ENCODE measurements around the gene KLK13.

KLK13 gene, protein sequence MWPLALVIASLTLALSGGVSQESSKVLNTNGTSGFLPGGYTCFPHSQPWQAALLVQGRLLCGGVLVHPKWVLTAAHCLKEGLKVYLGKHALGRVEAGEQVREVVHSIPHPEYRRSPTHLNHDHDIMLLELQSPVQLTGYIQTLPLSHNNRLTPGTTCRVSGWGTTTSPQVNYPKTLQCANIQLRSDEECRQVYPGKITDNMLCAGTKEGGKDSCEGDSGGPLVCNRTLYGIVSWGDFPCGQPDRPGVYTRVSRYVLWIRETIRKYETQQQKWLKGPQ

DNA sequence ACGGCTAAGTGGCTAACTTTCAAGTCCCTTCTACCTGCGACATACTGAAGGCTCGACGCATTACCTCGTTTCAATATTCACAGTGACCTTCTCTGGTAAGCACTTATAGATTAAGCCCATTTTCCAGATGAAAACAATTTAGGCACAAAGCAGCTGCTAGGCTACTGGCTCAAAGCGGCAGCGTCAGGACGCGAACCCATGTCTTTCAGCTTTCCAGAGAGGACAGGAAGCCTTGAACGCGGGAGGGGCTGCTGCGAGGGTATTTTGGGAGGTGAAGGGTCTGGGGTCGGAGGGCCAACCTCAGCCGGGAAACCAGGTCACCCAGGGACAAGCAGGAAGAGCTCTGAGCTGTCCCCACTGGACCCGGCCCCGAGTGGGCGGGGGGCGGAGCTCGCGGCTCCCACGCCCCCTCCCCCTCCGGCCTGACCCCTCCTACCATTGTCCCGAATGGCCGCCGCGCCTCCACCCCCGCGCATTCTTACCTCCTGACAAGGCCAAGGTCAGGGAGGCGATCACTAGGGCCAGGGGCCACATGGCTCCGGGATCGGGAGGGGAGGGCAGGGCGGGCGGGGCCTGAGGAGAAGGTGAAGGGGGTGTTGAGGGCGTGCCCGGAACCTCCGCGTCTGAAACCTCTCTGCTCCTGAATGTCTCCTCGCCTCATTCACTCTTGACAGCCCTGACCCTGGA lies at the start of gene KLK13:
TSS of gene KLK13 (minus strand) at position 559 of the 687 bp plus-strand sequence. CDS start at position 534, 25 bp downstream.
- peak within 1 kb of the TSS; percentile 47 for H3K4me3 ChIP-seq (ENCODE audit: low read depth, low read length)

DNA sequence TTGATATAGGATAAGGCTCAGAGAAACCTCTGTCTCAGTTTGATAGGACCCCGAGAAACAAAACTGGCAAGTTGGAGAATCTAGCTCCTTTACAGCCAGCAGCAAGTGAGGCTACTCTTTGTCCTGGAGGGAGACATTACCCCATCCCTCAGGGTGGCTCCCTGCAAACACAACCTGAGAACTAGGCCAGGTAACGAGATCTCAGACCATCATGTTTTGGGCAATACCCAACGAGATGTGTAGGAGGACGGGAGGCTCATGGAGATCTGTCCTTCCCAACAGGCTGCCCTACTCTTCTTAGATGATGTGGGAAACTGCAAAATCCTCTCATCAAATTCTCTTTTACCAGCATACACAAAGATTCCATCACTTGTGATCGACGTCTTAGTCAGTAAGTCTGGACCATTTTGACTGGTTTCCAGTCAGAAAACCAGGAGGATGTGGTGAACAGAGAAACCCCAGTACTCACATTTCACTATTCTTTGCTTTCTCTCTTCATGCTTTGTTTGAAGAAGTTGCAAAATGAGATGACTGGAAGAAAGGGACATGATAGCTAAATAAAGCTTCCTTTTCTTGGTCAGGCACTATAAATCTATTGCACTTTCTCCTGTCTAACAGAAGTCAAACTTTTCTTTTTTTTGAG lies 49.3 kb upstream of the KLK13 start:
- no peak overlapping the region for H3K4me3 ChIP-seq (ENCODE audit: low read depth, low read length)

DNA sequence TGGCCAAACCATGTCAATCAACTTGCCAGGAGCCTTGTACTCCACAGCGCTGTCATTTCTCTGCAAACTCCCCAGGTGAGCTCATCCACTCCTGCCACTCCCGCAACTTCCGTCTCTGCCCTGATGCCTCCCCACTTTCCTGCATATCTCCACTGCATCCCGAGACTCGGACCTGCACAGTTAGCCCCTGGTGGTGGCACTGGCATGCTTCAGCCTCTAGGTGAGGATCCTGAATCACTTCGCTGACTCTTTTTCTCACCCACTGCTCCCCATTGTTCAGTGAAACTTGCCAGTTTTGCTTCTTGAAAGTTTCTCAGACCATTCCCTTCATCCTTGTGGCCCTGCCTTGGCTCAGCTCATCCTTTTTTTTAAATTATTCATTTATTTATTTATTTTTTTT lies 46.7 kb upstream of the KLK13 start:
- no peak overlapping the region for H3K4me3 ChIP-seq (ENCODE audit: low read depth, low read length)

DNA sequence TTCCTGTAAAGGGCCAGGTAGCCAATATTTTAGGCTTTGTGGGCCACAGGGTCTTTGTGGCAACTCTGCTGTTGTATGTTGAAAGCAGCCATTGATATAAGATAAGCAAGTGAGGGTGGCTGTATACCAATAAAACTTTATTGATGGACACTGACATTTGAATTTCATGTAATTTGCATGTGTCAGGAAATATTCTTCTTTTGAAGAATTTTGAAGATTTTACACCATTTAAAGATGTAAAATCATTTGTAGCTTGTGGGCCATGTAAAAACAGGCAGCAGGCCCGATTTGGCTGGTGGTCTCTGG lies 45.7 kb upstream of the KLK13 start:
- H3K4me3 ChIP-seq (ENCODE audit: low read depth, low read length) = no peak overlapping the region

DNA sequence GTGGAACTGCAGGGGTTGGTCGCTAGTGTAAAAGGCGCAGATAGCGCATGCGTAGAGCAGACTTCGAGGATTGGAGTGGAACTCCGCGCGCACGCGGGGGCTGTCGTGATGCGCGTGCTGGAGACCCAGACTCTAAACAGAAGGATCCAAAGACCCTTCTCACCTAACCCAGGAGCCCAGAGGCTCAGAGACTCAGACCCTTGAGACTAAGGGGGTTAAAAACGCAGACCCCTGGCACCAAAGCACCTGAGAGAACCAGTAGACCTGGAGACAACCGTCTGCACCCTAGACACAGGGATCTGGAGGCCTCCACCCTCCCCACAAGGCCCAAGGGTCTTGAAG lies 43.9 kb upstream of the KLK13 start:
- H3K4me3 ChIP-seq (ENCODE audit: low read depth, low read length) = peak overlapping the region; percentile 93

DNA sequence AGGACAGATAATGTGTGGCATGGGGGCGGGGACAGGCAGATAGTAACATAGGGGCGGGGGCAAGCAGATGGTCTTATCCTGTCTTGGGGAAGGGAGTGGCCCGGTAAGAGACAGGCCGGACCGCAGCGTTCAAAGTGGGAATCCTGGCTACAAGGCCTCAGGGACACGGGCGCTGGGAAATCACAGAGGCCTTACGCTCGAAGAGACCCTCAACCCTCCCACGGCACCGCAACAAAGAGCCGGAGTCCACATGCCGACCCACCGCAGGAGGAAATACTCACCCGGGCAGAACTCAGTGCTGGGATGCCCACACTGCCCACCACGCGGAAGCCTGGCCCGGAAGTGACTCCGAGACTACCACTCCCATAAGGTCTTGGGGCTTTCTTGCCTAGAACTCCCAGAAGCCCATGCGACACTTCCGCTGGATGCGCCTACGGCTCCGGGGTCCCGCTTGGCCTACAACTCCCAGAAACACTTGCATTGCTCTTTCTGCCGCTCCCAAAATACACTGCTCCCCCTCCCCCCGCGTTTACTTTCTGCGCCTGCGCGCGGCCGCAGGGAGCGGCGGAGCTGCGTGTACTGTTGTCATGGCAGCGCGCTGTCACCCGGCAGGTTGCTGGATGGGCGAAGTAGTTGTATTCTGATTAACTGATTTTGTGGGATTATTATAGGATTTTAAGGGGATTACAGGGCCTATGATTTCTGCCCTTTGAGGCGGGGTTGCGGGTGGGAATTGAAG lies 43.3 kb upstream of the KLK13 start, which contains the start of gene CTU1:
TSS of gene CTU1 (minus strand) at position 344 of the 739 bp plus-strand sequence. CDS start 3,840 bp downstream, outside the sequence.
- peak within 1 kb of the TSS; percentile 93 for H3K4me3 ChIP-seq (ENCODE audit: low read depth, low read length)

DNA sequence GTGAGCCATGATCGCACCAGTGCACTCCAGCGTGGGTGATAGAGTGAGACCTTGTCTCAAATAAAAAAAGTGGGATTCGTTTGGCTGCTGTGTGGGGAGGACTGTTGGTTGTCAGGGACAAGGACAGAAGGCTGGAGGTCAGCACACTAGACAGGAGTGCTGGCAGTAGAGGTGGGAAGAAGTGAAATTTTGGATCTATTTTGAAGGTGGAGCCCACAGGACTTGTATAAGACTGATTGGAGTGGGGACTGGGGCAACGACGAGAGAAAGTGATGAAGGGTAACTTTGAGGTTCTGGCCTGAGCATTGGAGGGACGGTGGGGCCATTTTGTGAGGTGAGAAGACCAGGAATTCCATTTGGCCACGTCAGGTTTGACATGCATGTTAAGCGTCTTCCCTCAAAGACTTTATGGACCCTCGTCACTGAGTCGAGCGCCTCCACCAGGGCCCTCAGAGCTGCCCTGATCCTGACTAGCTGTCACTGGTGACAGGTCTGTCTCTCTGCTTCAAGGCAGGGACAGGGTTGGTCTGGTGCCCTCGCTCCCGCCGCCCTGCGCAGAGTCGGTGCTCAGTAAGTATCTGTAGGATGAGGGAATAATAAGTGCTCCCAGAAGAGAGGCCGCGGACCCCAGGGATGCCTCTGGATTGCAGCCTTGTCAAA lies 42.6 kb upstream of the KLK13 start:
- peak overlapping the region; percentile 93 for H3K4me3 ChIP-seq (ENCODE audit: low read depth, low read length)

DNA sequence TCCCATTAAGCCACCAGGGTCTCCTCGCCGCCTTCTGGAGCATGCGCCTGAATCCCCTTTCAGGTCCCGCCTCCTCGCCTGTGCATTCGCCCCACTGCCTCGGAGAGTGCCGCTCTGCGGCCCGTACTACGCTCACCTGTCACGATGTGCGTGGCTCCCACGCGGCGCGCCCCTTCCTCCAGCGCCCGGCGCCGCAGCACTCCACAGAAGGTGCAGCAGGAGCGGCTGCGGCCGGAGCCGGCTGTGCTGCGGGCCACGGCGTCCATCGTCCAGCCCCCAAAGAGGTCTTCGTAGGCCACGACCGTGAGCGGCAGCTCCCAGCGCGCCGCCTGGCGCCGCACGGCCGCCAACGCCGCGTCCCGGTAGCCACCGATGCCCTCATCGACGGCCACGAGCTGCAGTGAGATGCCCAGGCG lies 39.0 kb upstream of the KLK13 start:
- H3K4me3 ChIP-seq (ENCODE audit: low read depth, low read length) = no peak overlapping the region

DNA sequence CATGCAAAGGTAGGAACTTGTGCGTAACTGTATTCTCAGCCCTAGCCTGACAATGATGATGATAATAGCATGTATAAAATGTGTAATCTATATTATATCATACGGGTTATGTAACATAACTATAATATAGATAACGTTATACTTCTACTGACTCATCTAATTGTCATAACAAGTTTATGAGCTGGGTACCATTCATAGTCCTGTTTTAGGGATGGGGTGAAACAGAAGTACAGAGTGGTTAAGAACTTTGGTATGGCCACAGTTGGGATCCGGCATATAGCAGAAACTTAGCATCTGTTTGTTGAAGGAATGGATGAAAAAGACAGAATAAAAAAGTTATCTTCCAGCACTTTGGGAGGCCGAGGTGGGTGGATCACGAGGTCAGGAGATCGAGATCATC lies 38.1 kb upstream of the KLK13 start:
- no peak overlapping the region for H3K4me3 ChIP-seq (ENCODE audit: low read depth, low read length)

DNA sequence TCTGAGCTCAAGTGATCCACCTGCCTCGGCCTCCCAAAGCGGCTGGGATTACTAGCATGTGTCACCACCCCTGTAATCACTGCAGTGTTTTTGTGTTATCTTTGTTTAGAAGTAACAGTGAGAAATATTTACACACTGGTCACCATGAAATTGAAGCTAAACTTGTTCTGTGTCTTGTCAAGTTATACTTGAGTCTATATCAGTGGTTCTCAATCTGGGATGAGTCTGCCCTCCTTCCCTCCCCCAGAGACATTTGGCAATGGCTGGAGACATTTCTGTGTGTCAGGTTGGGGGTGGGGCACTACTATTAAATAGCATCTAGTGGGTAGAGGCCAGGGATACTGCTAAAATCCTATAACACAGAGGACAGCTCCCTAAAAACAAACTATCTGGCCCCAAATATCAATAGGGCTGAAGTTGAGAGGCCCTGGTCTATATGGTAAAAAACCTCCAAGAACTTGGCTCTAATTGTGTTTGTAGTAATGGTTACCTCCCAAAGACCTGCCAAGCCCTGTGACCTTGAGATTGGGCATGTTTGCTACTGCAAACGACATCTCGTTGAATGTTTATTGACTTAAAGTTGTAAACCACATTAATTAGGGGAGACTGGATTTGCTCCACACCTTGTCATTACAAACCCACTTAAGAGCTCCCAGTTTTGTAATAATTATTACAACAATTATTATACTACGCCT lies 36.4 kb upstream of the KLK13 start:
- no peak overlapping the region for H3K4me3 ChIP-seq (ENCODE audit: low read depth, low read length)

DNA sequence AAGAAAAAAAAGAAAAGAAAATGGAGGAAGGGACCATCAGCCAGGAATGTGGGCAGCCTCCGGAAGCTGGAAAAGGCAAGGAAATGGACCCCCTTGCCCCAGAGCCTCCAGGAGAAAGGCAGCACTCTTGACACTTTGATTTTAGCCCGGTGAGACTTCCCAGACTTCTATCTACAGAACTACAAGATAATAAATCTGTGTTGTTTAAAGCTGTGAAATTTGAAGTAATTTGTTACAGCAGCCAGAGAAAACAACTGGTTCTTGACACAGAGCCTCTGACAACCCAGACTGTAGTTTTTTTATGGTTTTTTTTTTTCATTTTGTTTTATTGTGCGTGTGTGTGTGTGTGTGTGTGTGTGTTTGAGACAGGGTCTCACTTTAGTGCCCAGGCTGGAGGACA lies 35.7 kb upstream of the KLK13 start:
- H3K4me3 ChIP-seq (ENCODE audit: low read depth, low read length) = no peak overlapping the region

DNA sequence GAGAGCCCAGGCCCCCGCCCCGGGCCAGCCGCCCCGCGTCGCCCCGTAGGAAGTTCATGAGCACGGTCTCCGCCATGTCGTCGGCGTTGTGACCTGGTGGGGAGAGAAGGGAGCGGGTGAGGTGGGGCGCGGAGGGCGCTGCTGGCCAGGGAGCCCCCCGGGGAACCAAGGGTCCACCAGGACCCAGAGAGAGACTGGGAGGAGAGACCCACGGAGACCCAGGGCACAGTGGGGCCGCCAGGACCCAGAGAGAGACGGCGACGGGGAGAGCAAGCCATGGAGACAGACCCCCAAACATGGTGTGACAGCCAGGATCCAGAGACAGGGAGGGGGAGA lies 34.1 kb upstream of the KLK13 start:
- no peak overlapping the region for H3K4me3 ChIP-seq (ENCODE audit: low read depth, low read length)

DNA sequence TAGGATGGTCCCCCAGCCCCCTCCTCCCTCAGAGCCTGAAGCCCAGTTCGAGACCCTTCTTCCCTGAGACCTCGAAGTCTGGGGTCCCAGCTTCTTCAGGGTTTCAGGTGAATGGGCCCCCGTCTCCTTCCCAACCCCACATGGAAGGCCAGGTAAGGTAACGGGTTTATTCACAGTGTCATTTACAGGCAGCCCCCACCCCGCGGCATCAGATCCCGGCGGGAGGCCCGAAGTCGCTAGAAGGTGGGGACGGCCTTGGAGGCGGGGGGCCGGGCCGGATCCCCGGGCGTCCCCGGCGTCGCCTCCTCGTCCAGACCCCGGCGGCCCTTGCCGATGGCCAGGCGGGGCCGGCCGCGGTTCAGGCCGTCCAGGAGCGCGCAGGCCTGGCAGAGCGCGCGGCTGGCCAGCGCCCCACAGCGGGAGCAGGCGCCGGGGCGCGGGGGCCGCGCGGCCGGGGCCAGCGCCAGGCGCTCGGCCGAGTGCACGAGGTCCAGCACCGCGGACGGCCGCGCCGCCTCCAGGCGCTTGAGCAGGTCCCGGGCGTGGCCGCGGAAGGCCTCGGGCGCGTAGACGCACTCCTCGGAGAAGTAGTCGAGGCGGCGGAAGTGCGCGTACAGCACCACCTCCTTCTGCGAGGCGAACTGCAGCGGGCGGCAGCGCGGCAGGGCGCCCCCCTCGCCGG lies 33.6 kb upstream of the KLK13 start:
- H3K4me3 ChIP-seq (ENCODE audit: low read depth, low read length) = no peak overlapping the region

DNA sequence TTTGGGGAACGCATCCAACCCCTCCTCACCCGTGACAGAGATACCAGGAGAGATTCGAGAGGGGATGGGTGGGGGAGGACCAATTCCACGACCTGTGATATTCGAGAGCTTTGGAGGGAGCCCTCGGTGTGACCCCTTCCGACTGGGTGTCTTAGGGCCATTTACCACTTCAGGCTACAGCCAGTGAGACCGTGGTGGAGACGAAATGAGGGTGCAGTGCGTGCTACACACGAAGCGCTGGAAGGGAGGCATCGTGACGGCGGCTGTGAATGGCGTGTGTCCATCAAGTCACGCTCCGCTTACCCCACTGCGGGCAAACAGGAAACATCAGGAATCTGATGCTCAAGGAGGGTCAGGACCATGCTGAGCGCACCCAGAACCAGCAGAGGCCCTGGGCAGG lies 32.9 kb upstream of the KLK13 start:
- H3K4me3 ChIP-seq (ENCODE audit: low read depth, low read length) = no peak overlapping the region

DNA sequence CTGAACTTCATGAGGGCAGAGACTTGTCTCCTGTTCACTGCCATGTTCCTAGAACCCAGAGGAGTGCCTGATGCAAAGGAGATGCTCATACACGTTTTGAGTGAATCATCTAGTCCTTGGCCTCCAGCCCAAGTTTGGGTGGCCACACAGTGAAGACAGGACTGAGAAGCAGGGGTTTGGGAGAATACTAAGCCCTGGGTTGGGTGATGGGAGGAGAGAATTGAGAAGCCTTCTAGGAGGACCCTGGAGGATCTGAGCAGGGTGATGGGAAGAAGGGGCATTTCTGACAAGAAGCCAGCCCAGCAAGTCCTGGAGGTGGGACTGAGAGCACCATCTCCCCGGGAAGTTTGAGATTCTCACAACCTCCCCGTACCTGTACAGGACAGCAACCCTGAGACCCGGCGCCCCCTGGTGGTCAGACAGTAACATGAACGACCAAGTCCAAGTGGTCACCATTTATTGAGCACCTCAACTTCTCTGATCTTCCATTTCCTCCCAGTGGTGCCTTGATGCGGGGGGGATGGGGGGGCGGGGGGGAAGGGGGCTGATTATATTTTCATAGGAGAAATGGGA lies 32.4 kb upstream of the KLK13 start:
- no peak overlapping the region for H3K4me3 ChIP-seq (ENCODE audit: low read depth, low read length)

DNA sequence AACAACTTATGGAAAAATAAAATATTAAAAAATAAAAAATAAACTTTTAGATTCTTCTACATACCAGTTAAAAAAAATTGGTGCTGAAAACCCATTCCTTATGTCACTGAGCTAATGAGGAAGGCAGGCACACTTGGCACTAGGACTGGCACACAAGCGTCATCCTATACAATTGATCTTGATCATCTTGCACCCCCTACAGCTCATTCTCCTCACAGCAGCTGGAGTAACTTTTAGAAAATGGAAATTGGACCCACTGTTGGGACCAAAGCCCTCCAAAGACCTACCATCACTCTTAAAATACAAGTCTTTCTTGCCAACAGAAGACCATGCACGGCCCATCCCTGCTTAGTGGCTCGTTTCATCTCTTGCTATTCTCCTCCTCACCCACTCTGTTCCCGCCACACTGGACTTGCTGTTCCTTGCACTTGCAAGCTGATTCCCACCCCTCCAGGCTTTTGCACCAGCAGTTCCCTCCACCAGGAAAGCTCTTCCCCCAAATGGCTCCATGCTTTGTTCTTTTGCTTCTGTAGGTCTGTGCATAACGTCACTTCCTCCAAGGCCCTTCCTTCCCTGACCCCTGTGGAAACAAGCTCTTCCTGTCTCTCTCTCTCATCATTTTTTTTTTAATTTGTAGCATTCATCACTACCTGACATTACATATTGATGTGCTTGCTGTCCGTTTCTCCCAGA lies 31.7 kb upstream of the KLK13 start:
- H3K4me3 ChIP-seq (ENCODE audit: low read depth, low read length) = no peak overlapping the region

DNA sequence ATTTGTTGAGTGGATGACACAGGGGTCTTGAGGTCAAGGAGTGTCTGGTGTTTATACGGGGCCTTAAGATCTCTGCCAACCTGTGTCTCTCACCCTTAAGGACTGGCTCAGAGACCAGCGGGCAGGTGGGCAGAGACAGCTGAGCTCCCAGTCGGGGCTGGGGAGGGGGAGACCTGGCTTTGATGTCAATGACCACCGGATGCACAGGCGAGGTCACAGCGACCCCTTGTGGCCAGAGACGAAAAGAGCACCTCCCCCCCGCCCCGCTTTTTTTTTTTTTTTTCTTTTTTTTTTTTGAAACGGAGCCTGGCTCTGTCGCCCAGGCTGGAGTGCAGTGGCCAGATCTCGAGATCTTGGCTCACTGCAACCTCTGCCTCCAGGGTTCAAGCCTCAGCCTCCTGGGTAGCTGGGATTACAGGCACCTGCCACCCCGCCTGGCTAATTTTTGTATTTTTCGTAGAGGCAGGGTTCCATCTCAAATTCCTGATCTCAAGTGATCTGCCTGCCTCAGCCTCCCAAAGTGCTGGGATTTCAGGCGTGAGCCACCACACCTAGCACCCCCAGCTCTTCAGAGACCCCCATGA lies 29.9 kb upstream of the KLK13 start:
- H3K4me3 ChIP-seq (ENCODE audit: low read depth, low read length) = no peak overlapping the region

DNA sequence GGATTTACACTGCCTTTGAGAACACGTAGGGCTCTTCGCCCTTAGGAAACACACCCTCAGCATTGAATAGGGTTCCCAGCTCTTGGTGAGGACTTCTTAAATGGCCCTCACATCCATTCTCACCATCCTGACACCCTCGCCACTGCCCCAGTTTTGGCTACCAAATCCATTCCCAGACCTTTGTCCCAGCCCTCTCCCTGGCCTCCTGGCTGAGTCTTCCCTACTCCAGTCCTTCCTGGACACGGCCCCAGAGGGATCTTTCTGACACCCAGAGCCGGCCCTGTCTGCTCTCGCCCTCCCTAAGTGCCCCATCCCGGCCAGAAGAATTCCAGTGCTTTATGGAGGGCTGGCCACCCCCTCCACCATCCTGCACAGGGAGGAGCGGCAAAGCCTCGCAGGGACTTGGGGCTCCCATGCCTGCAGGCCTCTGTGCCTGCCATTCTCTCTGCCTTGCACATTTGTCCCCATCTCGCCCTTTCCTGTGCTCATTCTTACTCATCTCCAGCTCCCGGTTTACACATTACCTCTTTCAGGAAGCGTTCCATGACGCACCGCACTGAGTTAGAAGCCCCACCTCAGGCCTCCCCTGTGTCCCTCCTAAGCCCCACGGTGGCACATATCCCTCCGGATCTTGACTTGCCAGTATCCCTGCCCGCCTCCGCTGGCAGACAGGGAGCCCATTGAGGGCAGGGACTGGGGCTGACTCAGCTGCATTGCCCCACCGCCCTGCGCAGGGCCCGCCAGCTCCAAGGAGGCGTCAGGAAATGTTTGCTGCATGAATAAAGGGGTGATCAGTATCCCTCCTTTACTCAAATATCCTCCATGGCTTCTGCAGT lies 28.8 kb upstream of the KLK13 start:
- no peak overlapping the region for H3K4me3 ChIP-seq (ENCODE audit: low read depth, low read length)

All from iPS-11a (cell line).